ENCODE data around the gene PIPOX.

The PIPOX gene

DNA sequence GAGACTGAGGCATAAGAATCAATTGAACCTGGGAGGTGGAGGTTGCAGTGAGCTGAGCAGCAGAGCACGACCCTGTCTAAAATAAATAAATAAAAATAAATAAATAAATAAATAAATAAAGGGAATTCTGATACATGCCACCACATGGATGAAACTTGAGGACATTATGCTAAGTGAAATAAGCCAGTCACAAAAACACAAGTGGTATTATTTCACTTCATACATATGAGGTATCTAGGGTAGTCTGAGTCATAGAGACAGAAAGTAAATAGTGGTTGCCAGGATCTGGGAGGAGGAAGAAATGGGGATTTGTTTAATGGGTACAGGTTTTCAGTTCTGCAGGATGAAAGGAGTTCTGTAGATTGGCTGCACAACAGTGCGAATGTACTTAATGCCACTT, 16.3 kb downstream of the PIPOX start:
- Histone ChIP-seq H3K36me3 (no peaks in the 10 kb centered on the region), H3K4me3 (no peak overlapping the region), H3K27me3 (peaks cover 0 to 4% of the 10 kb centered on the region in 2 donors), H3K4me1 (peaks cover 0 to 10% (median 2%) of the 10 kb centered on the region in 4 donors), H3K27ac (no peak overlapping the region), H3K9me3 (no peaks in the 10 kb centered on the region)
- no peak for DNase-seq
- TF ChIP-seq, protein P1, sequence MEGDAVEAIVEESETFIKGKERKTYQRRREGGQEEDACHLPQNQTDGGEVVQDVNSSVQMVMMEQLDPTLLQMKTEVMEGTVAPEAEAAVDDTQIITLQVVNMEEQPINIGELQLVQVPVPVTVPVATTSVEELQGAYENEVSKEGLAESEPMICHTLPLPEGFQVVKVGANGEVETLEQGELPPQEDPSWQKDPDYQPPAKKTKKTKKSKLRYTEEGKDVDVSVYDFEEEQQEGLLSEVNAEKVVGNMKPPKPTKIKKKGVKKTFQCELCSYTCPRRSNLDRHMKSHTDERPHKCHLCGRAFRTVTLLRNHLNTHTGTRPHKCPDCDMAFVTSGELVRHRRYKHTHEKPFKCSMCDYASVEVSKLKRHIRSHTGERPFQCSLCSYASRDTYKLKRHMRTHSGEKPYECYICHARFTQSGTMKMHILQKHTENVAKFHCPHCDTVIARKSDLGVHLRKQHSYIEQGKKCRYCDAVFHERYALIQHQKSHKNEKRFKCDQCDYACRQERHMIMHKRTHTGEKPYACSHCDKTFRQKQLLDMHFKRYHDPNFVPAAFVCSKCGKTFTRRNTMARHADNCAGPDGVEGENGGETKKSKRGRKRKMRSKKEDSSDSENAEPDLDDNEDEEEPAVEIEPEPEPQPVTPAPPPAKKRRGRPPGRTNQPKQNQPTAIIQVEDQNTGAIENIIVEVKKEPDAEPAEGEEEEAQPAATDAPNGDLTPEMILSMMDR (IDR thresholded peaks at IDR 0.05): no peak
- intact Hi-C loops (cut with DNase I; ENCODE audit: low total_unique reads): loop anchor here (10.0 kb wide), 1 partner anchor 64 kb away; no protein-coding TSS in a partner anchor

DNA sequence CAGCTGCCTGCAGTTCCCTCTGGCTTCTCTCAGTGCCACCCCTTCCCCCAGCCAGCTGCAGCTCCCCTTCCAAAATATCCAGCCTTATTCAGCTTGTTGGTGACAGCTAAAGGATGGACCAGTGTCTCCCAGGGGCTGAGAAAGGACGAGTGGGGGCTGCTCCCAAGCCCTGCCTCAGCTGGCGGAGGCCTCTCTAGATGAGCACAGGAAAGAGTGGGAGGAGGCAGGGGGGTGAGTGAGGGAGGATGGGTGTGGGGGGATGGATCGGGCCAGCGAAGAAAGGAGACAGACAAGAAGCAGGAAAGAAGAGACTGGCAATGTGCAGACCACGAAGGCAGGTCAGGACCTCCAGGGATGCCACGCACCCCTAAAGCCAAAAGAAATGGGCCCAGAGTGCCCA, 17.5 kb downstream of the PIPOX start:
- peaks cover 0 to 10% (median 2%) of the 10 kb centered on the region in 4 donors for H3K4me1 ChIP-seq
- no peaks in the 10 kb centered on the region for H3K9me3 ChIP-seq
- no peak for DNase-seq
- H3K27me3 ChIP-seq: peaks cover 0 to 10% of the 10 kb centered on the region in 2 donors
- no peak overlapping the region for H3K4me3 ChIP-seq
- H3K36me3 ChIP-seq: no peaks in the 10 kb centered on the region
- TF ChIP-seq, protein P1 (IDR thresholded peaks at IDR 0.05): no peak
- intact Hi-C loops (cut with DNase I; ENCODE audit: low total_unique reads): no loop called here
- no peak overlapping the region for H3K27ac ChIP-seq

DNA sequence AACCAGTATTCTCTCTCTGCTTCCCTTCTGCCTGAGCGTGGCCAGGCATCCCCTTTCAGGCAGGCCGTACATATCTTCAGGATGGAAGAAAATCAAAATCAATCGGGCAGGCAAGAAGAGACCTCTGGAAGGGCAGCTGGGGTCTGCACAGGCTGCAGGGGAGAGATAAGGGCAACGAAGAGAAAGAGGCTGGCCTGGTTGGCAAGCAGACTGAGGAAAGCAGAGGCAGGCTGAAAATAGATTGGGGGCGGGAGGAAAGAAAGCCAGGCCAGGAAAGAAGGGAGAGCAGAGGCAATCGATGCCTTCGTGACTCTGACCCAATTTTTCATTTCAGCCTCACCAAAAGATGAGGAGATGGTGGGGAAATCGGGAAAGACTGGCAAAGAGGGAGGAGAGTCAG, 18.1 kb downstream of the PIPOX start:
- Histone ChIP-seq H3K27me3 (peaks cover 0 to 14% of the 10 kb centered on the region in 2 donors), H3K4me3 (no peak overlapping the region), H3K4me1 (peaks cover 0 to 10% (median 2%) of the 10 kb centered on the region in 4 donors), H3K36me3 (no peaks in the 10 kb centered on the region), H3K9me3 (no peaks in the 10 kb centered on the region), H3K27ac (no peak overlapping the region)
- no peak for DNase-seq
- intact Hi-C loops (cut with DNase I; ENCODE audit: low total_unique reads): no loop called here
- TF ChIP-seq, protein P1 (IDR thresholded peaks at IDR 0.05): no peak

DNA sequence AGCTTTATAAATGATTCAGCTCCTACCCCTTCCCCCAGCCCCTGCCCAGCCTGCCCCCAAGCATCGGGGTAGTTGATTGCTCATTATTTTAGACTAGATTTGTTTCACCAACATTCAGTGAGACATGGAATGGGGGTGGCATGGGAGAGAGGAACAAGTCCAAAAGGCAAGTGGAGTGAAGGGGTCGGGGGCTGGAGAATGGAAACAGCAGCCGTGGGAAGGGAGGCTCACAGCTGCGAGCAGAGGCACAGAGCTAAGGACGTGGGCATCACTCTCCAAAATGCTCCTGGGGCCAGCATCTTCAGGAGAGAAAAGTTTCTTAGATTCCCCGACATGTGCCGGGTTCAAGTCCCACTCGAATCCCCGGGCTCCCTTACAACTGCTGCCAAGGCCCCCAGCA, 19.3 kb downstream of the PIPOX start:
- Histone ChIP-seq H3K27ac (no peak overlapping the region), H3K9me3 (no peaks in the 10 kb centered on the region), H3K4me3 (no peak overlapping the region), H3K4me1 (peaks cover 0 to 10% (median 2%) of the 10 kb centered on the region in 4 donors), H3K36me3 (no peaks in the 10 kb centered on the region), H3K27me3 (peaks cover 0 to 14% of the 10 kb centered on the region in 2 donors)
- intact Hi-C loops (cut with DNase I; ENCODE audit: low total_unique reads): no loop called here
- no peak for DNase-seq
- TF ChIP-seq, protein P1 (IDR thresholded peaks at IDR 0.05): no peak

DNA sequence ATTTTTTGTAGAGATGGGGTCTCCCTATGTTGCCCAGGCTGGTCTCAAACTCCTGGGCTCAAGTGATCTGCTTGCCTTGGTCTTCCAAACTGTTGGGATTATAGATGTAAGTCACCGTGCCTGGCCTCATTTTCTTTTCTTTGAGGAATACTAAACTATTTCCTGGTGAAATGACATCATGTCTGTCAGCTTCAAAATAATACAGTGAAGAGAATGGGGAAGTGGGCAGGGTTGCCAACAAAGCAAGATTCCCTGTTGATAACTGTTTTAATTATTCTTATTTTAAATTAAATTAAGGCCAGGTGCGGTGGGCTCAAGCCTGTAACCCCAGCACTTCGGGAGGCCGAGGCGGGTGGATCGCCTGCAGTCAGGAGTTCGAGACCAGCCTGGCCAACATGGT, 21.1 kb downstream of the PIPOX start:
- intact Hi-C loops (cut with DNase I; ENCODE audit: low total_unique reads): no loop called here
- Histone ChIP-seq H3K9me3 (no peaks in the 10 kb centered on the region), H3K4me3 (no peak overlapping the region), H3K36me3 (no peaks in the 10 kb centered on the region), H3K27ac (no peak overlapping the region), H3K27me3 (peaks cover 0 to 14% of the 10 kb centered on the region in 2 donors), H3K4me1 (peaks cover 0 to 10% (median 2%) of the 10 kb centered on the region in 4 donors)
- no peak for DNase-seq
- TF ChIP-seq, protein P1 (IDR thresholded peaks at IDR 0.05): no peak

DNA sequence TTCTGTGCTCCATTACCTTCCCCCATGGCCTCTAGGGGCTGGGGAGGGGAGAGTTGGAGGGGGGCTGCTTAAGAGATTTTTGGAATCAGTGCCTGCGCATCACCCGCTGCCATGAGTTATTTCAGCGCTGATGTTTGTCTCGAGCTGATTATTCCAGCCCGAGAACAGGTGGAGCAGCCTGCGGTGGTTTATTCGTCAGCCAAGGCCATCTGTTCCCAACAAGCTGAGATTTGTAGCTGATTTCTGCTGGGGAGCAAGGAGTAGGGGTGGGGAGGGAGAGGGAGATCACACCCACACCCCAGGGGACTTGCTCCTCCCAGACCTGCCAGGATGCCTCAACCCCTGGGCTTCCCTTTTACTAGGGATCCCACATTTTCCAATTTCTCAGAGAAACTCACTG, 23.1 kb downstream of the PIPOX start:
- H3K4me1 ChIP-seq: peaks cover 0 to 11% (median 5%) of the 10 kb centered on the region in 4 donors
- no peaks in the 10 kb centered on the region for H3K36me3 ChIP-seq
- TF ChIP-seq, protein P1 (IDR thresholded peaks at IDR 0.05): no peak
- intact Hi-C loops (cut with DNase I; ENCODE audit: low total_unique reads): no loop called here
- H3K27ac ChIP-seq: no peak overlapping the region
- peaks cover 0 to 30% of the 10 kb centered on the region in 2 donors for H3K27me3 ChIP-seq
- H3K9me3 ChIP-seq: no peaks in the 10 kb centered on the region
- no peak overlapping the region for H3K4me3 ChIP-seq
- no peak for DNase-seq
